ENCODE measurements around the gene RBPJL. TPM values are rescaled to one million over a fixed set of nuclear protein-coding genes. Genes with fewer than 3 reads are reported as not detected.

RBPJL gene
- total RNA-seq, 1 experiment from 2014 or later, result not detected

GRCh38 chr20:45269754-45270270 lies 36.8 kb upstream of the RBPJL start:
- Histone ChIP-seq H4K20me1 (ENCODE audit: insufficient read depth) (no peaks in the 10 kb centered on the region), H2AFZ (ENCODE audit: low read depth, low read length, poor library complexity, severe bottlenecking) (no peak overlapping the region), H3K9me2 (ENCODE audit: insufficient read depth) (no peaks in the 10 kb centered on the region), H3K79me2 (ENCODE audit: insufficient read depth, low read length) (no peaks in the 10 kb centered on the region), H3K9me3 (ENCODE audit: control insufficient read depth in 1 of 2, insufficient read depth in 1 of 2, low read depth in 1 of 2, low read length in 2 of 2) (no peaks in the 10 kb centered on the region), H3K9ac (ENCODE audit: low read length) (no peak overlapping the region), H3K4me2 (ENCODE audit: low read length) (no peak overlapping the region), H3K4me1 (ENCODE audit: control insufficient read depth in 1 of 2, insufficient read depth in 2 of 2, low read length in 2 of 2) (no peaks in the 10 kb centered on the region), H3K36me3 (ENCODE audit: control insufficient read depth in 1 of 2, insufficient read depth in 2 of 2, low read length in 2 of 2) (no peaks in the 10 kb centered on the region), H3K27ac (ENCODE audit: low read depth, low read length) (no peak overlapping the region), H3K27me3 (ENCODE audit: insufficient read depth, low read length) (peaks cover 16% of the 10 kb centered on the region; the same call in 1 of the 2 replicates), H3K4me3 (replicated peaks in 1 of 2; ENCODE audit: low read depth in 1 of 2, low read length in 2 of 2) (no peak overlapping the region)
- BruUV-seq (replicated peaks), result no TSS peak
- no peak for TF ChIP-seq ATF3 (IDR thresholded peaks at IDR 0.05)
- no peak for TF ChIP-seq RAD21 (IDR thresholded peaks at IDR 0.05; ENCODE audit: low read depth)
- no peak for TF ChIP-seq MAX (IDR thresholded peaks at IDR 0.05)
- TF ChIP-seq JUND (IDR thresholded peaks at IDR 0.05), result no peak
- no peak for TF ChIP-seq POLR2AphosphoS5 (IDR thresholded peaks at IDR 0.05; ENCODE audit: low read depth, low read length)
- TF ChIP-seq CTCF (IDR thresholded peaks at IDR 0.05 in 2 of 3, conservative IDR thresholded peaks at IDR 0.05 in 1 of 3; ENCODE audit: borderline replicate concordance in 1 of 3, insufficient read depth in 1 of 3, low read depth in 2 of 3, low read length in 2 of 3), result no peak
- TF ChIP-seq SRF (IDR thresholded peaks at IDR 0.05; ENCODE audit: low read depth), result no peak
- TF ChIP-seq CBX3 (IDR thresholded peaks at IDR 0.05; ENCODE audit: low read depth), result no peak
- no peak for TF ChIP-seq EGR1 (IDR thresholded peaks at IDR 0.05; ENCODE audit: low read depth)
- no peak for TF ChIP-seq EZH2phosphoT487 (IDR thresholded peaks at IDR 0.05; ENCODE audit: borderline replicate concordance)
- no peak for TF ChIP-seq POLR2A (IDR thresholded peaks at IDR 0.05; ENCODE audit: borderline replicate concordance, extremely low read depth, insufficient read depth, insufficient read length)
- no peak for TF ChIP-seq YY1 (IDR thresholded peaks at IDR 0.05; ENCODE audit: extremely low read depth, insufficient replicate concordance, low read depth, low read length)
- TF ChIP-seq ZBTB33 (IDR thresholded peaks at IDR 0.05; ENCODE audit: extremely low read depth, insufficient replicate concordance, low read length), result no peak
- DNase-seq (ENCODE audit: low read depth, low spot score) (no peak), ATAC-seq (no peak)
- RAD21 ChIA-PET (ENCODE audit: low non-redundant PET in 1 of 2, low total read pairs in 2 of 2, uncharacterized antibody in 2 of 2, unreplicated experiment in 2 of 2), result no interaction called here
- POLR2A ChIA-PET, result no interaction called here
- CTCF ChIA-PET, result no interaction called here
- intact Hi-C loops (cut with micrococcal nuclease), result no loop called here
